PFSK-1 (cell line): ENCODE results near the gene GREB1.

ENCODE experiments used
- FOXP2 ChIP-seq: optimal IDR thresholded peaks from 2 replicates; pipeline ENCODE3; 2011; ENCODE audit warnings: borderline replicate concordance, control low read depth, inconsistent platforms; ENCODE audit not compliant: insufficient read depth; ENCODE audit errors: extremely low read length, extremely low read depth
- POLR2AphosphoS5 ChIP-seq: IDR thresholded peaks from 2 replicates; pipeline ENCODE4 v1.6.1; 2012; ENCODE audit warnings: low read depth, mild to moderate bottlenecking, control low read depth, low read length, moderate library complexity
- REST ChIP-seq, 2 experiments: IDR thresholded peaks; 2 replicates each; pipeline versions ENCODE4 v1.6.1 to v1.8.0; 2011 to 2012; ENCODE audit warnings: low read depth in 2 of 2, low read length in 2 of 2, control low read depth in 1 of 2, inconsistent platforms in 1 of 2, mild to moderate bottlenecking in 1 of 2, moderate library complexity in 1 of 2; ENCODE audit not compliant: insufficient read depth in 1 of 2
- SIN3A ChIP-seq: IDR thresholded peaks from 2 replicates; pipeline ENCODE4 v1.6.1; 2012; ENCODE audit warnings: mild to moderate bottlenecking, low read length, moderate library complexity, borderline replicate concordance; ENCODE audit not compliant: insufficient read depth
- TAF1 ChIP-seq: IDR thresholded peaks from 2 replicates; pipeline ENCODE4 v1.6.1; 2012; ENCODE audit warnings: low read length, control low read depth, borderline replicate concordance; ENCODE audit not compliant: insufficient read depth

The GREB1 gene

GRCh38 chr2:11574176-11575046 is 40.6 kb downstream of the GREB1 start:
- TF ChIP-seq TAF1 (no peak), SIN3A (no peak), FOXP2 (no peak), POLR2AphosphoS5 (no peak), REST (IDR thresholded peaks at IDR 0.05; ENCODE audit: insufficient read depth in 1 of 2, low read depth in 2 of 2, low read length in 2 of 2) (no peak)

- TF ChIP-seq FOXP2 (no peak), REST (IDR thresholded peaks at IDR 0.05; ENCODE audit: insufficient read depth in 1 of 2, low read depth in 2 of 2, low read length in 2 of 2) (no peak), POLR2AphosphoS5 (no peak), TAF1 (no peak), SIN3A (no peak)
These were observed 42.6 kb downstream of the GREB1 start for GRCh38 chr2:11576398-11576797.

GRCh38 chr2:11577101-11577883 is 43.4 kb downstream of the GREB1 start:
- TF ChIP-seq TAF1 = no peak

GRCh38 chr2:11578081-11578948 is 44.5 kb downstream of the GREB1 start:
- TF ChIP-seq POLR2AphosphoS5 (no peak), FOXP2 (no peak), SIN3A (no peak), TAF1 (no peak), REST (IDR thresholded peaks at IDR 0.05; ENCODE audit: insufficient read depth in 1 of 2, low read depth in 2 of 2, low read length in 2 of 2) (no peak)

- TF ChIP-seq TAF1 = no peak
These were observed 45.3 kb downstream of the GREB1 start for GRCh38 chr2:11578986-11579774.
